ENCODE measurements around the gene PSMB8. TPM values are rescaled to one million over a fixed set of nuclear protein-coding genes. Genes with fewer than 3 reads are reported as not detected.

Gene PSMB8
- total RNA-seq, 1 experiment from 2014 or later = 70.8 TPM

DNA sequence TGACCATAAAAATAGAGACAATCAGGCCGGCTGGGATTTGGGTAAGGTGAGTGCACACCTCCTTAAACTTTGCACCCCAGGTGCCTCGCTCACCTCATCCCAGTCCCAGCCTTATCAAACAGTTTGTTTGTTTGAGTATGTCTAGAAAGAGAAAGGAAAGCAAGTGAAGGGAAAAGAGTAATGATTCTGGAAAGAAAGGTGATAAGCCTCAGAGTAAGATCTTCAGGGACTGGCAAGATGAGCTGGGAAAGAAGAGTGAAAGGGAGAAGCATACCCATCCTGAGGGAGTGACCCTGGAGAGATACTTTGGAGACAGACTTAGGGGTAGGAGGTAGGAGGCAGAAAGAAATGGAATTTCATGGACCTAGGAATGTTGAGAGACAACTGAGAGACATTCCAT lies 7.0 kb downstream of the PSMB8 start:
- H3K9me3 ChIP-seq (ENCODE audit: insufficient read depth, low read depth) = no peaks in the 10 kb centered on the region
- ChIA-PET CTCF (no interaction called here), POLR2A (ENCODE audit: unreplicated experiment) (no interaction called here)
- 0 out of 2 replicates have a peak, but pooled peaks cover 9% of the 10 kb centered on the region for H3F3A ChIP-seq (ENCODE audit: insufficient read depth, low read depth)
- TF ChIP-seq CTCF (conservative IDR thresholded peaks at IDR 0.05) = no peak
- TF ChIP-seq EZH2 (IDR thresholded peaks at IDR 0.05; ENCODE audit: low read depth) = no peak
- no peak overlapping the region; the same call in 1 of the 2 replicates for H3K4me3 ChIP-seq
- H3K4me1 ChIP-seq (replicated peaks; ENCODE audit: insufficient read depth) = peaks cover 9% of the 10 kb centered on the region
- H3K27ac ChIP-seq = no peak overlapping the region
- DNase-seq = no peak
- no peaks in the 10 kb centered on the region for H3K79me2 ChIP-seq (ENCODE audit: low read depth)
- no peak overlapping the region for H2AFZ ChIP-seq
- no peaks in the 10 kb centered on the region for H3K9me2 ChIP-seq (ENCODE audit: insufficient read depth)
- BruUV-seq (replicated peaks) = TSS peak; percentile 20
- no peaks in the 10 kb centered on the region for H3K36me3 ChIP-seq (ENCODE audit: low read depth)
- intact Hi-C loops (cut with micrococcal nuclease; ENCODE audit: unreplicated experiment) = no loop called here
- peak overlapping the region; percentile 95 for H3K4me2 ChIP-seq
- H3K27me3 ChIP-seq (ENCODE audit: insufficient read depth, low read depth) = no peaks in the 10 kb centered on the region
- no peaks in the 10 kb centered on the region for H4K20me1 ChIP-seq (ENCODE audit: insufficient read depth)

- no peaks in the 10 kb centered on the region for H3K9me2 ChIP-seq (ENCODE audit: insufficient read depth)
- TF ChIP-seq CTCF (conservative IDR thresholded peaks at IDR 0.05) (no peak), EZH2 (IDR thresholded peaks at IDR 0.05; ENCODE audit: low read depth) (no peak)
- H3K9me3 ChIP-seq (ENCODE audit: insufficient read depth, low read depth) = no peaks in the 10 kb centered on the region
- peaks cover 9% of the 10 kb centered on the region for H3K4me1 ChIP-seq (replicated peaks; ENCODE audit: insufficient read depth)
- no peak overlapping the region for H3K4me3 ChIP-seq
- H3F3A ChIP-seq (ENCODE audit: insufficient read depth, low read depth) = 0 out of 2 replicates have a peak, but pooled peaks cover 9% of the 10 kb centered on the region
- H3K4me2 ChIP-seq = no peak overlapping the region
- BruUV-seq (replicated peaks) = no TSS peak
- no peaks in the 10 kb centered on the region for H4K20me1 ChIP-seq (ENCODE audit: insufficient read depth)
- no peaks in the 10 kb centered on the region for H3K27me3 ChIP-seq (ENCODE audit: insufficient read depth, low read depth)
- no peaks in the 10 kb centered on the region for H3K36me3 ChIP-seq (ENCODE audit: low read depth)
- DNase-seq = no peak
- no peaks in the 10 kb centered on the region for H3K79me2 ChIP-seq (ENCODE audit: low read depth)
- ChIA-PET CTCF (no interaction called here), POLR2A (ENCODE audit: unreplicated experiment) (no interaction called here)
- H3K27ac ChIP-seq = no peak overlapping the region
- H2AFZ ChIP-seq = no peak overlapping the region
- intact Hi-C loops (cut with micrococcal nuclease; ENCODE audit: unreplicated experiment) = no loop called here
Observed at GRCh38 chr6:32835167-32835893, 8.5 kb downstream of the PSMB8 start.

- Histone ChIP-seq H3K4me3 (no peak overlapping the region), H3K9me3 (ENCODE audit: insufficient read depth, low read depth) (no peaks in the 10 kb centered on the region), H3K79me2 (ENCODE audit: low read depth) (no peaks in the 10 kb centered on the region), H3K4me1 (replicated peaks; ENCODE audit: insufficient read depth) (peaks cover 9% of the 10 kb centered on the region), H3K27me3 (ENCODE audit: insufficient read depth, low read depth) (no peaks in the 10 kb centered on the region), H3K27ac (no peak overlapping the region), H3K4me2 (no peak overlapping the region), H3F3A (ENCODE audit: insufficient read depth, low read depth) (no peaks in the 10 kb centered on the region), H4K20me1 (ENCODE audit: insufficient read depth) (no peaks in the 10 kb centered on the region), H3K9me2 (ENCODE audit: insufficient read depth) (no peaks in the 10 kb centered on the region), H3K36me3 (ENCODE audit: low read depth) (no peaks in the 10 kb centered on the region), H2AFZ (no peak overlapping the region)
- TF ChIP-seq EZH2 (IDR thresholded peaks at IDR 0.05; ENCODE audit: low read depth) (no peak), CTCF (conservative IDR thresholded peaks at IDR 0.05) (no peak)
- no TSS peak for BruUV-seq (replicated peaks)
- no peak for DNase-seq
- ChIA-PET POLR2A (ENCODE audit: unreplicated experiment) (no interaction called here), CTCF (no interaction called here)
- intact Hi-C loops (cut with micrococcal nuclease; ENCODE audit: unreplicated experiment) = no loop called here
Observed at GRCh38 chr6:32833664-32834063, 10.2 kb downstream of the PSMB8 start.
